Stimulated activated CD4-positive, alpha-beta T cell treated with anti-CD3 and anti-CD28 coated beads, Interleukin-4, amount 100 ng/mL, for 24 hours (primary cell): Measurements from ENCODE around the gene TMEM263.
"Not testable (repeated sequence)": the region's sequence is repeated elsewhere in the genome, so short reads cannot be mapped to it uniquely, and the experiment has no call there.

Experiments
- DNase-seq: peaks from one replicate; pipeline ENCODE4 v3.0.0-alpha.2; 2020

Gene TMEM263

DNA sequence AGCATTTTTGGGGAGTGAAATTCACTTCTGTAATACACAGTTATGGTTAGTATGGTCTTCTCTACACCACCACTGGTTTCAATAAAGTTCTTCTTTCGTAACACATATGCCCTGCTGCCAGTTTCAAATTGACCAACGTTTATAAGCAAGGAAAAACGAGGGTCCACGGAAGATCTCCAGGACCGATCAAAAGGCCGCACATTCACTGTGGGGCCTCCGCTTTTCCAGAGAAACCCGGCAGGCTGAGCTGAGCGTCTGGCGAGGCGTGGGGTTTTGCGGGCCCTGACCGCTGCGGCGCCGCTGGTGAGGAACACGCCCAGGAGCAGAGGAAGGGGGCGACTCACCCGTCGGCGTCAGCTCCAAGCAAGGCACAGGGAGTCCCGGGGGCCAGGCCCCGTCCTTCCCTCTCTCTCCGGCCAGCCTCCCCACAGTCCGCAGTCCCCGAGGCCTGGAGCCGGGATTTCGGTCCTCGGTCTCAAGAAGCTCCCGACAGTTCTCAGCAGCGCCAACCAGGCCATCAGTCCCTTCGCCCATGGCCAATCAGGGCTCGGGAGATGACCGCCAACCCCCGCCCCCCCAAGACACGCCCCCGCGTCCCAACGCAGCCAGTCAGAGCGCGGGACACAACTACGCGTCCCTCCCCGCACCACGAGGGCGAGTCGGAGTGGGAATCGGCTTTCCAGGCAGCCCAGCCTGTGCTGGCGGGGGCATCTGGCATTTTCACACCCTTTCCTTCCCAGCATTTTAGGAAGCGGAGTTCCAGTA, 31.1 kb downstream of the TMEM263 start, which contains the start of gene MTERF2:
MTERF2 (minus strand) TSS at position 522 of the 765 bp plus-strand sequence. CDS start 8,432 bp downstream, outside the sequence.
- DNase-seq, result peak; percentile 80

DNA sequence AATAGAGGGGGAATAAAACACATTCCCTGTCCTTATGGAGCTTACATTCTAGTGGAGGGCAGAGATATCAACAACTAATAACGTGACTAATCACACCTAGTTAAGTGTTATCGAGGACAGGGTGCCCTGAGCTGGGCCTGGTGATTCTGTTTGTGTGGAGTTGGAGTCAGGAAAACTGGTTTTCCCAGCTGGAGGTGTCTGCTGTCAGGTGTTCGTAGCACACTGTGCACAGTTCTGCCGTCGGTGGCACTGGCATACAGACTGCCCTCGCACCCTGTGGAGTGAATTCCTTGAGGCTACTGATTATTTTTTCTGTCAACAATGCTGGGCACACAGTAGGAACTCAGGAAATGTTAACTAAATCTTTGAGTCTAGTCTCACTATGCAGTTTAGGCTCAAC, 32.1 kb downstream of the TMEM263 start:
- no peak for DNase-seq

GRCh38 chr12:106994579-106995220, 39.0 kb downstream of the TMEM263 start:
- no peak for DNase-seq

DNA sequence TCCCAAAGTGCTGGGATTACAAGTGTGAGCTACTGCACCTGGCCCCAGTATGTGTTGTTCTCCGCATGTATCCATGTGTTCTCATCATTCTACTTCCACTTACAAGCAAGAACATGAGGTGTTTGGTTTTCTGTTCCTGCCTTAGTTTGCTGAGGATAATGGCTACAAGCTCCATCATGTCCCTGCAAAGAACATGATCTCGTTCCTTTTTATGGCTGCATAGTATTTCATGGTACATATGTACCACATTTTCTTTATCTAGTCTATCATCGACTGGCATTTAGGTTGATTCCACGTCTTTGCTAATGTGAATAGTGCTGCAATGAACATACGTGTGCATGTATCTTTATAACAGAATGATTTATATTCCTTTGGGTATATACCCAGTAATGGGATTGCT, 40.4 kb downstream of the TMEM263 start:
- DNase-seq, result not testable (repeated sequence)

- no peak for DNase-seq
These were observed 42.2 kb downstream of the TMEM263 start for GRCh38 chr12:106997916-106998315.

- no peak for DNase-seq
These were observed 43.7 kb downstream of the TMEM263 start for GRCh38 chr12:106999446-106999845.

GRCh38 chr12:107002665-107003064, 47.0 kb downstream of the TMEM263 start:
- DNase-seq, result not testable (repeated sequence)

GRCh38 chr12:107007411-107007810, 51.7 kb downstream of the TMEM263 start:
- no peak for DNase-seq

DNA sequence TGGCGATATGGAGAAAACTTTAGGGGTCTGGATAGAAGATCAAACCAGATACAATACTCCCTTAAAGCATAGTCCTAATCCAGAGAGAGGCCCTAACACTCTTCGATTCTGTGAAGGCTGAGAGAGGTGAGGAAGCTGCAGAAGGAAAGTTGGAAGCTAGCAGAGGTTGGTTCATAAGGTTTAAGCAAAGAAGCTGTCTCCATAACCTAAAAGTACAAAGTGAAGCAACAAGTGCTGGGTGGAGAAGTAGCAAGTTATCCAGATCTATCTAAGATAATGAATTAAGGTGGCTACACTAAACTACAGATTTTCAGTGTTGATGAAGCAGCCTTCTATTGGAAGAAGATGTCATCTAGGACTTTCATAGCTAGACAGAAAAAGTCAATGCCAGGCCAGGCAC, 55.8 kb downstream of the TMEM263 start:
- no peak for DNase-seq

- DNase-seq, result no peak
These were observed 57.2 kb downstream of the TMEM263 start for GRCh38 chr12:107012736-107013425.

- no peak for DNase-seq
These were observed 58.3 kb downstream of the TMEM263 start for GRCh38 chr12:107014055-107014454.

- DNase-seq, result no peak
These were observed 61.3 kb downstream of the TMEM263 start for GRCh38 chr12:107017042-107017441.

DNA sequence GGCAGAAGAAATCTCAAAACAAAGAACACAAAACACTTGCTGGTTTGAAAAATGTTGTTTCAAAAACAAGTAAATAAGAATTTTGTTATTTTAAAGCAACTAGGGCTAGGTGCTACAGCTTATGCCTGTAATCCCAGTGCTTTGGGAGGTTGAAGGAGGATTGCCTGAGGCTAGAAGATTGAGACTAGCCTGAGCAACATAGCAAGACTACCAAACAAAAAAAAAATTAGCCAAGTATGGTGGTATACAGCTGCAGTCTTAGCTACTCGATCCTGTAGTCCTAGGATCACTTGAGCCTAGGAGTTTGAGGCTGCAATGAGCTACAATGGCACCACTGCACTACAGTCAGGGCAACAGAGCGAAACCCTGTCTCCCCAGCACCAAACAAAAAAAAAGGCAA, 63.8 kb downstream of the TMEM263 start:
- DNase-seq, result no peak
